AG04449 (cell line): ENCODE data around the gene MUL1.

Source experiments
- CTCF ChIA-PET: fragments of 350-600 bp; formaldehyde crosslinking; extraction: SDS; loops from one replicate; lab custom pipeline; 2021; ENCODE audit warnings: antibody characterized with exemption; lab: Yijun Ruan, JAX
- POLR2A ChIA-PET: fragments of 400-600, 350-600 bp; formaldehyde crosslinking; extraction: SDS; loops from one replicate; lab custom pipeline; 2020; ENCODE audit warnings: antibody characterized with exemption, inconsistent platforms; lab: Yijun Ruan, JAX
- DNase-seq: peaks from one replicate; pipeline ENCODE4 v3.0.0-alpha.2; 2010; ENCODE audit warnings: low read depth, low spot score
- H3K4me3 ChIP-seq: 2 replicates; pipeline ENCODE4 v1.5.1; 2011; ENCODE audit warnings: low read depth, mild to moderate bottlenecking, control low read depth, low read length
- TF ChIP-seq, protein P1 (sequence below): IDR thresholded peaks from one replicate; pipeline ENCODE4 v1.5.1; 2011; ENCODE audit warnings: mild to moderate bottlenecking, moderate library complexity, low read length, control low read depth, inconsistent platforms; ENCODE audit not compliant: insufficient read depth; ENCODE audit errors: missing control alignments

The MUL1 gene

DNA sequence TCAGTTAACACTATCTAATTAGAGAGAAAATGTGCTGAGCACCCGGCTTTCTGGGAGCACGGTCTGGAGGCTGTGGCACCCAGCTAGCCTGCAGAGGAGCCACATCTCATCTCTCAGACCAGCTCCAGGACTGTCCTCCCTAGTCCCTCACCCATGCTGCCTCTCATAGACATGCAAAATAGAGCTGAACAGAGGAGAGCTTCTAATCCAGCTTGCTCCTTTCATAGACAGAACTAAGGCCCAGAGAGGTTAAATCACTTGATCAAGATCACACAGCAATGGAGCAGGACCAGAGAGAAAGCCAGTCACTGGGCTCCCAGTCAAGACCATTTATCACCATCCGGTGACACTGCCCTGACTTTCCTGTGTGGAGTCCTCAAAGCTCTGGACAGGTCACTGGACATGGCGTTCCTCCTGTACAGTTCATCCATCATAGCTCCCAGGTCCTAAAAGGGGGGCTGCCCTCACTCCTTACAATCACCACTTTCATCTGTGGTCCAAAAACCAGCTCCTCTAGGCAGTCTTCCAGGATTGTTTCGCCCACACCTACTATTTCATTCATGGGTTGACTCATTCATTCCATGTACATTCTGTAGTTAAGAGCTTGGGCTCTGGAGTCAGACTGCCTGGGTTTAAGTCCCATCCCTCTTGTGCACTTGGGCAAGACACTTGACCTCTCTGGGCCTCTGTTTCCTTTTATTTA is 13.2 kb downstream of the MUL1 start:
- DNase-seq, result peak; percentile 55
- CTCF ChIA-PET, result interaction anchor here (0.5 to 10.3 kb wide), 51 partner anchors 8 to 612 kb away, joined by 3 to 202 read pairs (median 5); partner anchors contain the start of genes CAMK2N1, MUL1 and PINK1
- no peak overlapping the region for H3K4me3 ChIP-seq

DNA sequence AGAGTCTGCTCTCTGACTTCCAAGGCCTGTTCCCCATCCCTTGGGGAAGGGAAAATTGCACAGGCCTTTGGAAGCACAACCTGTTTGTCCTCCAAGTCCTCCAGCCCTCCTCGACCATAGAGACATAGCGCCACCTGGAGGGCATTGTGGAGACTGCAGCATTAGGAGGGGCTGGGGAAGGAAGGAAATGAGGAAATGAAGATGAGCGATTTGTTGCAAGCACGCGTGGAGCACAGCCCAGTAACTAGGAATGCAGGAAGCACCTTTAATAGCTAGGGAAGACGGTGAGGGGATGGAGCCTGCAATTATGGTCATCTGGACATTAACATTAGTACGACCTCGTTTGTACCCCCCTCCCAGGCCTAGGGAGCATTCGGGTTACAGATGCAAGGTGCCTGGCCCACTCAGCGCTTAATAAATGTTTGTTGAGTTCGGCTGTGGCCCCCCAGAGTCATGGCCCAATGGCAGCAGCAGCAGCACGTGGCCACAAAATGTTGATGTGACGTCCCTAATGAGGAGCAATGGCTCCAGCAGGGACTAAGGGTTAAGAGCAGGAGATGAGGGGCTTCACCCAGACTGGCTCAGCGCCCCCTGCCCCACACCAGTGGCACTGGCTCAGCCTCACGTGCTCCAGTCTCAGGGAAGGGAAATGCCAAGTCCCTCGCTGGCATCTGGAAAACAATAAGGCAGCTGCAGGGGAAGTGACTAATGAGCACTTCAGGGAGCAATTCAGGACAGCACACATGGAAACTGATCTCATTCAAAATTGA is 13.9 kb downstream of the MUL1 start:
- H3K4me3 ChIP-seq, result no peak overlapping the region
- CTCF ChIA-PET, result interaction anchor here (0.5 to 10.3 kb wide), 51 partner anchors 9 to 611 kb away, joined by 3 to 202 read pairs (median 5); partner anchors contain the start of genes CAMK2N1, MUL1 and PINK1
- peak; percentile 42 for DNase-seq
- TF ChIP-seq, protein P1, sequence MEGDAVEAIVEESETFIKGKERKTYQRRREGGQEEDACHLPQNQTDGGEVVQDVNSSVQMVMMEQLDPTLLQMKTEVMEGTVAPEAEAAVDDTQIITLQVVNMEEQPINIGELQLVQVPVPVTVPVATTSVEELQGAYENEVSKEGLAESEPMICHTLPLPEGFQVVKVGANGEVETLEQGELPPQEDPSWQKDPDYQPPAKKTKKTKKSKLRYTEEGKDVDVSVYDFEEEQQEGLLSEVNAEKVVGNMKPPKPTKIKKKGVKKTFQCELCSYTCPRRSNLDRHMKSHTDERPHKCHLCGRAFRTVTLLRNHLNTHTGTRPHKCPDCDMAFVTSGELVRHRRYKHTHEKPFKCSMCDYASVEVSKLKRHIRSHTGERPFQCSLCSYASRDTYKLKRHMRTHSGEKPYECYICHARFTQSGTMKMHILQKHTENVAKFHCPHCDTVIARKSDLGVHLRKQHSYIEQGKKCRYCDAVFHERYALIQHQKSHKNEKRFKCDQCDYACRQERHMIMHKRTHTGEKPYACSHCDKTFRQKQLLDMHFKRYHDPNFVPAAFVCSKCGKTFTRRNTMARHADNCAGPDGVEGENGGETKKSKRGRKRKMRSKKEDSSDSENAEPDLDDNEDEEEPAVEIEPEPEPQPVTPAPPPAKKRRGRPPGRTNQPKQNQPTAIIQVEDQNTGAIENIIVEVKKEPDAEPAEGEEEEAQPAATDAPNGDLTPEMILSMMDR, result peak; percentile 97
- POLR2A ChIA-PET, result interaction anchor here (0.6 to 1.5 kb wide), 2 partner anchors 8 to 261 kb away, joined by 3 to 9 read pairs; partner anchors contain the start of gene CAMK2N1

More for the DNA sequence above, 13.2 kb downstream of the MUL1 start:
- TF ChIP-seq, protein P1, result no peak
- POLR2A ChIA-PET, result interaction anchor here (0.6 to 1.5 kb wide), 2 partner anchors 9 to 262 kb away, joined by 3 to 9 read pairs; partner anchors contain the start of gene CAMK2N1

DNA sequence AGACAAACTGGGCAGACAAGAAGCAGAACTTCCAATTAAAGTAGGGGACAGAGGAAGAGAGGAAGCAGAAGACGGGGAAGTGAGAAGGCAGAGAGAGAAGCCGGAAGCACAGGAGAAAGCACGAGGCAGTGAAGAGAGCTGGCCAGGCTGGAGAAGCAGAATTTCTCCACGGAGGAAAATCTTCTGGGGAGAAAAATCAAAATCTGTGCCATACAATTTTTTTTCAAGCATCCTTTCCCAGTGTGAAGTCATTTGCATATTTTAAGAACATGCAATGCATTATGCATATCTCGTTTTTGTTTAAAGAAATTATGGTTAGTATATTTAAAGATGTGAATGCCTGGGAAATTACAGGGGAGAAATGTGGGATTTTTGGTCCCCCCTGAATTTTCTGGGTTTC is 14.6 kb downstream of the MUL1 start:
- H3K4me3 ChIP-seq, result no peak overlapping the region
- no peak for DNase-seq
- CTCF ChIA-PET, result interaction anchor here (0.7 to 10.3 kb wide), 29 partner anchors 12 to 582 kb away, joined by 3 to 202 read pairs (median 8); partner anchors contain the start of genes CAMK2N1 and MUL1
- POLR2A ChIA-PET, result no interaction called here
- TF ChIP-seq, protein P1, result no peak

DNA sequence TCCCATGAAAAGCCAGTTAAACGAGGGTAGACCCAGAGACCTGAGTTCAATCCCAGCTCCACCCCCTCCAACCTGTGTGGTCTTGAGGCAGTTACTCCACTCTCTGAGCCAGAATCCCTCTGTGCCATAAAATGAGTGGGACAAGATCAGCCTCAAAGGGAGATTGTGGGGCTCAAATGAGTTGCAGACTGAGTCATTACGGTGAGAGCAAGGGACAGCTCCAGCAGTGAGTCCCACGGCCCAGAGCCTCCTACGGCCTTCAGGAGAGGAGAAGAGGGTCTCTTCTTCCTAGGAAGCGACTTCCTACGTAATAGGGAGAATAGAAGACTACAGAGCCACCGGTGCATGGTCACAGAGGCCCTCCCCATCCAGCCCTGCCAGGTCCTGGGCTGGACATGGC is 15.2 kb downstream of the MUL1 start:
- no peak overlapping the region for H3K4me3 ChIP-seq
- CTCF ChIA-PET, result interaction anchor here (0.5 to 10.3 kb wide), 13 partner anchors 12 to 573 kb away, joined by 3 to 202 read pairs (median 35); partner anchors contain the start of genes CAMK2N1 and MUL1
- POLR2A ChIA-PET, result no interaction called here
- TF ChIP-seq, protein P1, result no peak
- DNase-seq, result no peak

DNA sequence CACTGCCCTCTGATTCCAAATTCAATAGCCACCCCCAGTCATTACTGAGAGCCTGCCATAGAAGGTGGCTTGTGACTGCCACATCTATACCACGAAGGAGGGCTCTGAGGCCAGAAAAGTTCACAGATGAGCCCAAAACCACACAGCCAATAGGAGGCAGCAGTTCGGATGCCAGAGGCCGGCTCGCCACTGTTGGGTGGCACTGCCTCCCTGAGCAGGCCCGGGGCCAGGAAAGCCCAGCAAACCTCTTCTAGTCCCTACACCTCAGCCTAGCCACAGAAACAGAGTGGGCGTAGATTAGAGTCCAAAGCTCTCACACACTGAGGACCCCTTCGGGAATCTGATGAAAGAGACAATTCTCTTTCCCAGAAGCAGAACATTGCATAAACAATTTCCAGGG is 16.1 kb downstream of the MUL1 start:
- no peak for DNase-seq
- TF ChIP-seq, protein P1, result no peak
- POLR2A ChIA-PET, result no interaction called here
- H3K4me3 ChIP-seq, result no peak overlapping the region
- CTCF ChIA-PET, result interaction anchor here (1.0 to 10.3 kb wide), 12 partner anchors 11 to 573 kb away, joined by 3 to 202 read pairs (median 36); partner anchors contain the start of genes CAMK2N1 and MUL1
